ENCODE results near the gene RAD50.

The RAD50 gene

DNA sequence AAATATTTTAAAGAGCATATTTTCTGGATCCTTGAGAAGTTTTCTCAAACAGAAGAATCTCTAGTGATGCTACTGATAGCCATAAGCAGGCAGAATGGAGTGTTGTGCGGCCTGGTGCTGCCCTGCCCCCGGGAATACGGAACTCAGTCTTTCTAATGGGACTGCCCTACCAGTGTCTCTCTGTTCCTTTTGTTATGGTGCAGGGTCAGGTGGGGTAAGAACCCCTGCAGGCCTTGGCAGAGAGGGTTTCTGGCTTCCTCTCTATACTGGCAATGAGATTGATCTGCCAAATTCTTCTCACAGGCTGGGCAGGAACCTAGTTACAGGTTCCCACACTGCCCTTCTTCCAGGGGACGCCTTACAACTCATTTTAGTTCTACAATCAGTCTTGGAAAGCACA is 16.0 kb upstream of the RAD50 start:
- TF ChIP-seq ZNF70 (CRISPR knock-in tag; IDR thresholded peaks at IDR 0.05) (no peak), CSRNP3 (CRISPR knock-in tag; IDR thresholded peaks at IDR 0.05) (no peak), CREB5 (CRISPR knock-in tag; IDR thresholded peaks at IDR 0.05; ENCODE audit: low read depth) (no peak), ZFP30 (CRISPR knock-in tag; IDR thresholded peaks at IDR 0.05) (no peak), ZNF8 (CRISPR knock-in tag; IDR thresholded peaks at IDR 0.05) (no peak), TSHZ2 (CRISPR knock-in tag; IDR thresholded peaks at IDR 0.05) (no peak), ZC3H10 (CRISPR knock-in tag; IDR thresholded peaks at IDR 0.05) (no peak), ZFP3 (CRISPR knock-in tag; IDR thresholded peaks at IDR 0.05) (no peak), CSDC2 (CRISPR knock-in tag; IDR thresholded peaks at IDR 0.05) (no peak), TOX (CRISPR knock-in tag; IDR thresholded peaks at IDR 0.05; ENCODE audit: borderline replicate concordance) (no peak), SNAI2 (CRISPR knock-in tag; IDR thresholded peaks at IDR 0.05) (no peak), BACH2 (CRISPR knock-in tag; IDR thresholded peaks at IDR 0.05; ENCODE audit: borderline replicate concordance) (no peak), ESRRG (CRISPR knock-in tag; IDR thresholded peaks at IDR 0.05) (no peak), ISL1 (CRISPR knock-in tag; IDR thresholded peaks at IDR 0.05) (no peak), TCF4 (CRISPR knock-in tag; IDR thresholded peaks at IDR 0.05; ENCODE audit: borderline replicate concordance) (no peak), RARB (CRISPR knock-in tag; IDR thresholded peaks at IDR 0.05) (no peak), ZNF565 (CRISPR knock-in tag; conservative IDR thresholded peaks at IDR 0.05; ENCODE audit: low read depth) (no peak)
- TF ChIP-seq, protein P1, sequence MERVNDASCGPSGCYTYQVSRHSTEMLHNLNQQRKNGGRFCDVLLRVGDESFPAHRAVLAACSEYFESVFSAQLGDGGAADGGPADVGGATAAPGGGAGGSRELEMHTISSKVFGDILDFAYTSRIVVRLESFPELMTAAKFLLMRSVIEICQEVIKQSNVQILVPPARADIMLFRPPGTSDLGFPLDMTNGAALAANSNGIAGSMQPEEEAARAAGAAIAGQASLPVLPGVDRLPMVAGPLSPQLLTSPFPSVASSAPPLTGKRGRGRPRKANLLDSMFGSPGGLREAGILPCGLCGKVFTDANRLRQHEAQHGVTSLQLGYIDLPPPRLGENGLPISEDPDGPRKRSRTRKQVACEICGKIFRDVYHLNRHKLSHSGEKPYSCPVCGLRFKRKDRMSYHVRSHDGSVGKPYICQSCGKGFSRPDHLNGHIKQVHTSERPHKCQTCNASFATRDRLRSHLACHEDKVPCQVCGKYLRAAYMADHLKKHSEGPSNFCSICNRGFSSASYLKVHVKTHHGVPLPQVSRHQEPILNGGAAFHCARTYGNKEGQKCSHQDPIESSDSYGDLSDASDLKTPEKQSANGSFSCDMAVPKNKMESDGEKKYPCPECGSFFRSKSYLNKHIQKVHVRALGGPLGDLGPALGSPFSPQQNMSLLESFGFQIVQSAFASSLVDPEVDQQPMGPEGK (CRISPR knock-in tag; IDR thresholded peaks at IDR 0.05; ENCODE audit: borderline replicate concordance) = no peak
- TF ChIP-seq, protein P2, sequence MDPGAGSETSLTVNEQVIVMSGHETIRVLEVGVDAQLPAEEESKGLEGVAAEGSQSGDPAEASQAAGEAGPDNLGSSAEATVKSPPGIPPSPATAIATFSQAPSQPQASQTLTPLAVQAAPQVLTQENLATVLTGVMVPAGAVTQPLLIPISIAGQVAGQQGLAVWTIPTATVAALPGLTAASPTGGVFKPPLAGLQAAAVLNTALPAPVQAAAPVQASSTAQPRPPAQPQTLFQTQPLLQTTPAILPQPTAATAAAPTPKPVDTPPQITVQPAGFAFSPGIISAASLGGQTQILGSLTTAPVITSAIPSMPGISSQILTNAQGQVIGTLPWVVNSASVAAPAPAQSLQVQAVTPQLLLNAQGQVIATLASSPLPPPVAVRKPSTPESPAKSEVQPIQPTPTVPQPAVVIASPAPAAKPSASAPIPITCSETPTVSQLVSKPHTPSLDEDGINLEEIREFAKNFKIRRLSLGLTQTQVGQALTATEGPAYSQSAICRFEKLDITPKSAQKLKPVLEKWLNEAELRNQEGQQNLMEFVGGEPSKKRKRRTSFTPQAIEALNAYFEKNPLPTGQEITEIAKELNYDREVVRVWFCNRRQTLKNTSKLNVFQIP (CRISPR knock-in tag; IDR thresholded peaks at IDR 0.05; ENCODE audit: borderline replicate concordance, low read depth) = no peak
- no peak for ATAC-seq

DNA sequence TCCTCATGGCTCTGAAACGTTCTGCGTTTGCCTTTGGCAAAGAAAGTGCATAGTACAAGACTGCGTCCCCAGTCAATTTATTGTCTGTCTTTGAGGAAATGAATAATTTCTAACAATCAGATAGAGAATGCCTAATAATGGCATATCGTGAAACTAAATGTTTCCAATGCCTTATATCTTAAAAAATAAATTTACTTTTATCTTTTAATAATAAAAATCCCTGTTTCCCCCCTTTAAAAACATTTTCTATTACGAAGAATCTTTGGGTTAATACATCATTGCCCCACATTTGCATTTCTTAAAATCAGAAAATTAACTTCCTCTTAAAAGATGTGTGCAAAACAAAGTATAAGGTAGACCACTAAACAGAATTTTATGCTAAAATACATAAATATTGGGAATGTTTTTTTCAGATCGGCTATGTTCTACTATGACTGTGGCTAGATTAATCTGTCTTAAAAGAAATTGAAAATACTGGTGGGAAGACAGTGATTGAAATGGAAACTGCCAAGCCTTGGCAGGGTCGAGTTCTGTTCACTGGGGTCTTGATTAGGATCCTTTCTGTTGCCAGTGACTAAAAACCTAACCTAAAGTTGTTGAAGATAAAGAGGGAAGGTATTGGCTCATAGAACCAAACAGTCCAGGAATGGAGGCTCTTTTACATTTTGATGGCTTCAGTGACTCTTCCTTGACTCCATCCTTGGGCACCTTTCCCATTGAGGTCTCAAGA is 13.1 kb upstream of the RAD50 start, which contains the start of gene IL5:
IL5 (minus strand) TSS at position 51 of the 730 bp plus-strand sequence; CDS start at position 7, 44 bp downstream.
- no peak for ATAC-seq
- TF ChIP-seq BACH2 (CRISPR knock-in tag; IDR thresholded peaks at IDR 0.05; ENCODE audit: borderline replicate concordance) (no peak), PPARA (CRISPR knock-in tag; IDR thresholded peaks at IDR 0.05; ENCODE audit: borderline replicate concordance) (no peak), SNAI2 (CRISPR knock-in tag; IDR thresholded peaks at IDR 0.05) (no peak), ZNF70 (CRISPR knock-in tag; IDR thresholded peaks at IDR 0.05) (no peak), CSRNP3 (CRISPR knock-in tag; IDR thresholded peaks at IDR 0.05) (no peak), ISL1 (CRISPR knock-in tag; IDR thresholded peaks at IDR 0.05) (no peak), OSR1 (CRISPR knock-in tag; IDR thresholded peaks at IDR 0.05) (no peak), TSHZ2 (CRISPR knock-in tag; IDR thresholded peaks at IDR 0.05) (no peak)
- TF ChIP-seq, protein P2 (CRISPR knock-in tag; IDR thresholded peaks at IDR 0.05; ENCODE audit: borderline replicate concordance, low read depth) = no peak
- TF ChIP-seq, protein P1 (CRISPR knock-in tag; IDR thresholded peaks at IDR 0.05; ENCODE audit: borderline replicate concordance) = no peak

All from SK-N-SH treated with all-trans-retinoic acid at 6 μM for 48 hours (cell line).